IMR-90 (cell line): ENCODE data around the gene P3R3URF. TPM values are rescaled to one million over a fixed set of nuclear protein-coding genes. Genes with fewer than 3 reads are reported as not detected.

Source experiments
- ATAC-seq: fragments of 200-7000 bp; cut with Tn5 transposase; 2 replicates; pipeline ENCODE4 v1.9.1; 2020; ENCODE audit warnings: low read depth, mild to moderate bottlenecking, moderate library complexity
- BruUV-seq: library from RNA; stranded (reverse); fragments of 400-500 nt; replicated peaks from 2 replicates; lab custom pipeline; 2021; lab: Mats Ljungman, UMichigan
- CTCF ChIA-PET: fragments of 300-600 bp; formaldehyde crosslinking; extraction: SDS; loops from one replicate; lab custom pipeline; 2021; ENCODE audit warnings: antibody characterized with exemption; lab: Yijun Ruan, JAX
- POLR2A ChIA-PET: fragments of 300-600 bp; sonication (Branson Sonifier 250); formaldehyde crosslinking; loops from one replicate; lab custom pipeline; 2022; ENCODE audit warnings: antibody characterized with exemption; ENCODE audit not compliant: unreplicated experiment; lab: Charles Lee
- DNase-seq: peaks from one replicate; pipeline ENCODE4 v3.0.0; 2013
- H2AFZ ChIP-seq: replicated peaks from 2 replicates; pipeline ENCODE3; 2013; ENCODE audit warnings: low read length, mild to moderate bottlenecking; ENCODE audit not compliant: poor library complexity
- H2AK5ac ChIP-seq: 2 replicates; pipeline ENCODE4 v1.6.1; 2013; ENCODE audit warnings: low read depth, low read length, inconsistent platforms
- H2AK9ac ChIP-seq: replicated peaks from 2 replicates; pipeline ENCODE3; 2013; ENCODE audit warnings: mild to moderate bottlenecking, low read depth, low read length, moderate library complexity; ENCODE audit not compliant: poor library complexity
- H2BK120ac ChIP-seq: 2 replicates; pipeline ENCODE4 v1.6.1; 2013; ENCODE audit warnings: low read depth, low read length, inconsistent platforms
- H2BK15ac ChIP-seq: 3 replicates; pipeline ENCODE4 v1.6.1; 2013; ENCODE audit warnings: low read depth, low read length, inconsistent platforms
- H2BK20ac ChIP-seq: 2 replicates; pipeline ENCODE4 v1.6.1; 2013; ENCODE audit warnings: low read depth, mild to moderate bottlenecking, inconsistent platforms, low read length, moderate library complexity
- H2BK5ac ChIP-seq: 2 replicates; pipeline ENCODE4 v1.6.1; 2013; ENCODE audit warnings: mild to moderate bottlenecking, low read depth, low read length, inconsistent platforms; ENCODE audit not compliant: poor library complexity, severe bottlenecking
- H3K14ac ChIP-seq: replicated peaks from 2 replicates; pipeline ENCODE4 v1.6.1; 2013; ENCODE audit warnings: low read depth, low read length, inconsistent platforms
- H3K18ac ChIP-seq: 2 replicates; pipeline ENCODE4 v1.6.1; 2013; ENCODE audit warnings: low read depth, low read length, control low read depth
- H3K23ac ChIP-seq: 2 replicates; pipeline ENCODE4 v1.6.1; 2013; ENCODE audit warnings: low read depth, low read length, inconsistent platforms
- H3K27ac ChIP-seq: 2 replicates; pipeline ENCODE4 v1.5.1; 2013; ENCODE audit warnings: mild to moderate bottlenecking, control low read depth, low read length; ENCODE audit not compliant: insufficient read depth
- H3K27me3 ChIP-seq: 2 replicates; pipeline ENCODE4 v1.6.1; 2013; ENCODE audit warnings: low read length; ENCODE audit not compliant: control insufficient read depth, insufficient read depth
- H3K36me3 ChIP-seq: 2 replicates; pipeline ENCODE4 v1.6.1; 2013; ENCODE audit warnings: low read length, mixed read lengths; ENCODE audit not compliant: control insufficient read depth, insufficient read depth
- H3K4ac ChIP-seq: 2 replicates; pipeline ENCODE4 v1.6.1; 2013; ENCODE audit warnings: low read depth, low read length, inconsistent platforms
- H3K4me1 ChIP-seq: 2 replicates; pipeline ENCODE4 v1.6.1; 2013; ENCODE audit warnings: low read length, mixed read lengths; ENCODE audit not compliant: control insufficient read depth, insufficient read depth
- H3K4me2 ChIP-seq: 2 replicates; pipeline ENCODE4 v1.6.1; 2013; ENCODE audit warnings: low read depth, mild to moderate bottlenecking, control low read depth, low read length, moderate library complexity
- H3K4me3 ChIP-seq: 2 replicates; pipeline ENCODE4 v1.5.1; 2013; ENCODE audit warnings: low read depth, mild to moderate bottlenecking, control low read depth, low read length, moderate library complexity; ENCODE audit not compliant: insufficient read depth
- H3K56ac ChIP-seq: 2 replicates; pipeline ENCODE4 v1.6.1; 2013; ENCODE audit warnings: low read length, inconsistent platforms; ENCODE audit not compliant: insufficient read depth; ENCODE audit errors: extremely low read depth
- H3K79me1 ChIP-seq, 2 experiments: 2 replicates each; pipeline ENCODE4 v1.6.1; 2013; ENCODE audit warnings: low read length in 2 of 2, inconsistent platforms in 1 of 2, low read depth in 1 of 2
- H3K9ac ChIP-seq: 2 replicates; pipeline ENCODE4 v1.6.1; 2013; ENCODE audit warnings: low read depth, low read length, control low read depth
- H3K9me1 ChIP-seq: 2 replicates; pipeline ENCODE4 v1.6.1; 2013; ENCODE audit warnings: low read length, inconsistent platforms; ENCODE audit not compliant: insufficient read depth
- H3K9me3 ChIP-seq: 2 replicates; pipeline ENCODE4 v1.6.1; 2013; ENCODE audit warnings: low read length; ENCODE audit not compliant: control insufficient read depth, insufficient read depth
- H4K20me1 ChIP-seq: 2 replicates; pipeline ENCODE4 v1.6.1; 2013; ENCODE audit warnings: low read length, inconsistent platforms; ENCODE audit not compliant: insufficient read depth
- H4K5ac ChIP-seq: 2 replicates; pipeline ENCODE4 v1.6.1; 2013; ENCODE audit warnings: mild to moderate bottlenecking, low read depth, low read length, control low read depth
- H4K8ac ChIP-seq, 2 experiments: 2 replicates each; pipeline ENCODE4 v1.6.1; 2013; ENCODE audit warnings: low read depth in 2 of 2, low read length in 2 of 2, control low read depth in 1 of 2, inconsistent platforms in 1 of 2
- H4K91ac ChIP-seq: 2 replicates; pipeline ENCODE4 v1.6.1; 2013; ENCODE audit warnings: low read depth, low read length, inconsistent platforms; ENCODE audit not compliant: insufficient read depth
- BHLHE40 ChIP-seq: fragments of 150-350 bp; IDR thresholded peaks from 2 replicates; pipeline ENCODE4 v1.6.1; 2016; ENCODE audit warnings: mild to moderate bottlenecking, low read depth, low read length
- CEBPB ChIP-seq: IDR thresholded peaks from 2 replicates; pipeline ENCODE4 v1.6.1; 2012; ENCODE audit warnings: low read depth, low read length, improper control_type of control experiment
- CHD1 ChIP-seq: IDR thresholded peaks from 2 replicates; pipeline ENCODE4 v1.6.1; 2012; ENCODE audit warnings: low read depth, low read length, improper control_type of control experiment
- FOS ChIP-seq: fragments of 150-350 bp; IDR thresholded peaks from 2 replicates; pipeline ENCODE4 v1.6.1; 2016; ENCODE audit warnings: low read depth, low read length
- MAFK ChIP-seq: IDR thresholded peaks from 2 replicates; pipeline ENCODE4 v1.6.1; 2012; ENCODE audit warnings: low read depth, low read length, improper control_type of control experiment
- MAZ ChIP-seq: IDR thresholded peaks from 2 replicates; pipeline ENCODE4 v1.6.1; 2012; ENCODE audit warnings: low read depth, mild to moderate bottlenecking, low read length, improper control_type of control experiment, moderate library complexity, borderline replicate concordance
- MXI1 ChIP-seq: IDR thresholded peaks from 2 replicates; pipeline ENCODE4 v1.6.1; 2012; ENCODE audit warnings: low read depth, mild to moderate bottlenecking, low read length, moderate library complexity, borderline replicate concordance
- NFE2L2 ChIP-seq: fragments of 150-350 bp; IDR thresholded peaks from 2 replicates; pipeline ENCODE4 v1.6.1; 2016; ENCODE audit warnings: low read depth, mild to moderate bottlenecking, low read length
- POLR2A ChIP-seq: IDR thresholded peaks from 2 replicates; pipeline ENCODE4 v1.6.1; 2012; ENCODE audit warnings: mild to moderate bottlenecking, low read depth, low read length
- RAD21 ChIP-seq: IDR thresholded peaks from 2 replicates; pipeline ENCODE4 v1.6.1; 2012; ENCODE audit warnings: low read length, improper control_type of control experiment
- RCOR1 ChIP-seq: IDR thresholded peaks from 2 replicates; pipeline ENCODE4 v1.6.1; 2012; ENCODE audit warnings: mild to moderate bottlenecking, low read length, improper control_type of control experiment; ENCODE audit not compliant: insufficient replicate concordance
- RFX5 ChIP-seq: IDR thresholded peaks from 2 replicates; pipeline ENCODE4 v1.8.0; 2012; ENCODE audit warnings: low read depth, mild to moderate bottlenecking, low read length, moderate library complexity
- SMC3 ChIP-seq: fragments of 150-350 bp; IDR thresholded peaks from 2 replicates; pipeline ENCODE4 v1.6.1; 2016; ENCODE audit warnings: low read depth, mild to moderate bottlenecking, antibody characterized with exemption, low read length, moderate library complexity
- WGBS, 2 experiments: methylation state at CpG; one replicate each; pipeline versions ENCODE4 v1.1.5 to v1.1.7; 2013; ENCODE audit warnings: missing lambda C conversion rate in 2 of 2; ENCODE audit not compliant: insufficient read length in 1 of 2; ENCODE audit errors: extremely low coverage in 2 of 2; 5-methylcytosine and 5-hydroxymethylcytosine counted together
- dilution Hi-C: fragments of 300-500 bp; cut with HindIII; formaldehyde crosslinking; loops from one replicate; pipeline ENCODE4 v1.14.3; 2018; ENCODE audit warnings: low sequenced_read_pairs; ENCODE audit not compliant: unreplicated experiment
- in situ Hi-C: fragments of 300-500 bp; cut with MboI; formaldehyde crosslinking; loops from 3 replicates; pipeline ENCODE4 v1.14.3; 2019; ENCODE audit warnings: low sequenced_read_pairs, inconsistent platforms, mixed read lengths
- intact Hi-C: fragments of 100-400 bp; cut with micrococcal nuclease; formaldehyde crosslinking; loops from 2 replicates; pipeline ENCODE4 v1.10.0; 2022
- polyA plus RNA-seq, 3 experiments: library from polyadenylated mRNA; depleted of rRNA; stranded (reverse); fragments of >200 nt; gene quantifications; 2 replicates each; pipeline ENCODE4 v1.2.3, GENCODE V29; 2012; ENCODE audit warnings: low replicate concordance in 1 of 3
- total RNA-seq: library from RNA; depleted of rRNA; stranded (reverse); fragments of >200 nt; gene quantifications from 2 replicates; pipeline ENCODE4 v1.2.3, GENCODE V29; 2012
- TF ChIP-seq, protein P1 (sequence below): fragments of 150-350 bp; IDR thresholded peaks from 2 replicates; pipeline ENCODE4 v1.6.1; 2017; ENCODE audit warnings: mild to moderate bottlenecking, antibody characterized with exemption, low read length, low read depth
- TF ChIP-seq, protein P2 (sequence below): fragments of 150-350 bp; IDR thresholded peaks from 2 replicates; pipeline ENCODE4 v1.6.1; 2016; ENCODE audit warnings: low read depth, mild to moderate bottlenecking, low read length, moderate library complexity, borderline replicate concordance
- TF ChIP-seq, protein P3 (sequence below): conservative IDR thresholded peaks from 2 replicates; pipeline ENCODE4 v1.5.1; 2012; ENCODE audit warnings: mild to moderate bottlenecking, low read depth, low read length, improper control_type of control experiment

Gene P3R3URF
- total and polyA plus RNA-seq, 2 of the 4 experiments (the other 2 are of a cell fraction), result not detected

DNA sequence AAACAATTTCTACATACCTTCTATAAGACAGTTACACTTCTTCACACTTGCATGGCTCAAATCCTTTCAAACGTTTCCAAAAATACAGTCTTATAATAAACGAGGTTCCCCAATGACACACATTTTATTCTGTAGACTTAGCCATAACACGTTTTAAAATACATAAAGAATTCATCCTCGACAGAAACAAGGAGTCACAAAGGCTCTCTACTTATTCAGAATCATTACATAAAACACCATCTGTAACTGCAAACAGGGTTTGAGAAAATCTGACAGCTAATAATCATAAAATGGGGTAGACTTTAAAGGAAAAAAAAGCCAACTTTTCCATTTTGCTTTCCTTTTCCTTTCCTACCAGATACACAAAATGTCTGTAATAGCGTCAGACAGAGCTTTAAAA, 45.7 kb downstream of the P3R3URF start:
- Histone ChIP-seq H3K27ac (no peak overlapping the region), H3K36me3 (no peaks in the 10 kb centered on the region), H3K9me3 (no peaks in the 10 kb centered on the region), H2AK9ac (no peak overlapping the region), H3K4me3 (peak overlapping the region; percentile 54), H3K4me2 (peak overlapping the region; percentile 91), H2BK15ac (no peak overlapping the region), H3K9me1 (no peaks in the 10 kb centered on the region), H4K20me1 (peaks cover 3% of the 10 kb centered on the region; the same call in 1 of the 2 replicates), H3K14ac (no peak overlapping the region), H3K4me1 (peaks cover 2% of the 10 kb centered on the region), H2AK5ac (no peak overlapping the region), H3K4ac (no peak overlapping the region), H3K27me3 (no peaks in the 10 kb centered on the region), H2BK5ac (peak overlapping the region; percentile 9), H3K18ac (no peak overlapping the region), H3K23ac (peak overlapping the region; percentile 41; the same call in 1 of the 2 replicates), H4K8ac (no peak overlapping the region), H3K79me1 (peaks cover 6 to 18% of the 10 kb centered on the region in 2 experiments; a peak in 3 of 4 replicates), H3K9ac (peak overlapping the region; percentile 45; the same call in 1 of the 2 replicates), H4K91ac (no peak overlapping the region), H2AFZ (no peak overlapping the region), H2BK120ac (no peak overlapping the region), H4K5ac (no peak overlapping the region), H3K56ac (no peak overlapping the region), H2BK20ac (no peak overlapping the region)
- BruUV-seq, result no TSS peak
- 0% methylated on average over 1 of the region's 5 CpGs; no CpG with 5 or more reads in 1 of the 2 experiments for WGBS, 2 experiments
- ChIA-PET POLR2A (interaction anchor here (1.0 kb wide), 1 partner anchor 37 kb away, joined by 4 read pairs; no protein-coding TSS in a partner anchor), CTCF (interaction anchor here (0.6 kb wide), 1 partner anchor 82 kb away, joined by 3 read pairs; no protein-coding TSS in a partner anchor)
- ATAC-seq (no peak), DNase-seq (no peak)
- TF ChIP-seq RAD21 (no peak), RFX5 (no peak), POLR2A (no peak), BHLHE40 (no peak), SMC3 (no peak), CHD1 (no peak), RCOR1 (no peak), NFE2L2 (no peak), FOS (no peak), CEBPB (no peak), MAZ (no peak), MAFK (no peak), MXI1 (no peak)
- TF ChIP-seq, protein P1, sequence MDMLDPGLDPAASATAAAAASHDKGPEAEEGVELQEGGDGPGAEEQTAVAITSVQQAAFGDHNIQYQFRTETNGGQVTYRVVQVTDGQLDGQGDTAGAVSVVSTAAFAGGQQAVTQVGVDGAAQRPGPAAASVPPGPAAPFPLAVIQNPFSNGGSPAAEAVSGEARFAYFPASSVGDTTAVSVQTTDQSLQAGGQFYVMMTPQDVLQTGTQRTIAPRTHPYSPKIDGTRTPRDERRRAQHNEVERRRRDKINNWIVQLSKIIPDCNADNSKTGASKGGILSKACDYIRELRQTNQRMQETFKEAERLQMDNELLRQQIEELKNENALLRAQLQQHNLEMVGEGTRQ, result no peak
- TF ChIP-seq, protein P2, sequence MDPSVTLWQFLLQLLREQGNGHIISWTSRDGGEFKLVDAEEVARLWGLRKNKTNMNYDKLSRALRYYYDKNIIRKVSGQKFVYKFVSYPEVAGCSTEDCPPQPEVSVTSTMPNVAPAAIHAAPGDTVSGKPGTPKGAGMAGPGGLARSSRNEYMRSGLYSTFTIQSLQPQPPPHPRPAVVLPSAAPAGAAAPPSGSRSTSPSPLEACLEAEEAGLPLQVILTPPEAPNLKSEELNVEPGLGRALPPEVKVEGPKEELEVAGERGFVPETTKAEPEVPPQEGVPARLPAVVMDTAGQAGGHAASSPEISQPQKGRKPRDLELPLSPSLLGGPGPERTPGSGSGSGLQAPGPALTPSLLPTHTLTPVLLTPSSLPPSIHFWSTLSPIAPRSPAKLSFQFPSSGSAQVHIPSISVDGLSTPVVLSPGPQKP, result no peak
- TF ChIP-seq, protein P3, sequence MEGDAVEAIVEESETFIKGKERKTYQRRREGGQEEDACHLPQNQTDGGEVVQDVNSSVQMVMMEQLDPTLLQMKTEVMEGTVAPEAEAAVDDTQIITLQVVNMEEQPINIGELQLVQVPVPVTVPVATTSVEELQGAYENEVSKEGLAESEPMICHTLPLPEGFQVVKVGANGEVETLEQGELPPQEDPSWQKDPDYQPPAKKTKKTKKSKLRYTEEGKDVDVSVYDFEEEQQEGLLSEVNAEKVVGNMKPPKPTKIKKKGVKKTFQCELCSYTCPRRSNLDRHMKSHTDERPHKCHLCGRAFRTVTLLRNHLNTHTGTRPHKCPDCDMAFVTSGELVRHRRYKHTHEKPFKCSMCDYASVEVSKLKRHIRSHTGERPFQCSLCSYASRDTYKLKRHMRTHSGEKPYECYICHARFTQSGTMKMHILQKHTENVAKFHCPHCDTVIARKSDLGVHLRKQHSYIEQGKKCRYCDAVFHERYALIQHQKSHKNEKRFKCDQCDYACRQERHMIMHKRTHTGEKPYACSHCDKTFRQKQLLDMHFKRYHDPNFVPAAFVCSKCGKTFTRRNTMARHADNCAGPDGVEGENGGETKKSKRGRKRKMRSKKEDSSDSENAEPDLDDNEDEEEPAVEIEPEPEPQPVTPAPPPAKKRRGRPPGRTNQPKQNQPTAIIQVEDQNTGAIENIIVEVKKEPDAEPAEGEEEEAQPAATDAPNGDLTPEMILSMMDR, result no peak
- dilution Hi-C loops, result no loop called here
- in situ Hi-C loops, result no loop called here
- intact Hi-C loops, result loop anchor here (1.0 kb wide), 1 partner anchor 49 kb away; no protein-coding TSS in a partner anchor
